Occipital lobe (tissue), 3 donors: ENCODE data around the gene TMEM161B. TPM values are rescaled to one million over a fixed set of nuclear protein-coding genes. Genes with fewer than 3 reads are reported as not detected.
"Not testable (repeated sequence)": the region's sequence is repeated elsewhere in the genome, so short reads cannot be mapped to it uniquely, and the experiment has no call there.

Experiments
- DNase-seq: peaks from one replicate; lab custom pipeline; 2025; lab: John Stamatoyannopoulos, UW
- small RNA-seq: library from RNA; depleted of rRNA; stranded (forward); fragments of <200 nt; gene quantifications from one replicate; pipeline ENCODE3, GENCODE V24; 2014
- total RNA-seq: library from RNA; depleted of rRNA; stranded (reverse); fragments of >200 nt; gene quantifications from one replicate; pipeline ENCODE4 v1.2.3, GENCODE V29; 2014

Gene TMEM161B
- total RNA-seq, 1 donor from 2014 or later = 58.3 TPM

DNA sequence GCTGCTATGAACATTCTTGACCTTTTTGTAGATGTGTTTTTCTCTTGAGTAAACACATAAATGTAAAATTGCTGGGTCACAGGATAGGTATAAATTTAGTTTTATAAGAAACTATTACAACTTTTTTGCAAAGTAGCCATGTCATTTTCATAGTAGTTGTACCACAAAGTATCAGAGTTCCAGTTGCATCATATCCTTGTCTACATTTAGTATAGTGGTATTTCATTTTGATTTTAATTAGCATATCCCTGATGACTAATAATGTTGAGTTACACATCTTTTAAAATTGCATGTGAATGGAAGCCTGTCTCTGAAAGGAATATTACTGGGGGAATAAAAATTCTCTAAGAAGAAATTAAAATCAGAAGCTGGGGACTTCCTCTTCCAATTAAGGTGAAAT, 85.4 kb downstream of the TMEM161B start:
- no peak for DNase-seq

DNA sequence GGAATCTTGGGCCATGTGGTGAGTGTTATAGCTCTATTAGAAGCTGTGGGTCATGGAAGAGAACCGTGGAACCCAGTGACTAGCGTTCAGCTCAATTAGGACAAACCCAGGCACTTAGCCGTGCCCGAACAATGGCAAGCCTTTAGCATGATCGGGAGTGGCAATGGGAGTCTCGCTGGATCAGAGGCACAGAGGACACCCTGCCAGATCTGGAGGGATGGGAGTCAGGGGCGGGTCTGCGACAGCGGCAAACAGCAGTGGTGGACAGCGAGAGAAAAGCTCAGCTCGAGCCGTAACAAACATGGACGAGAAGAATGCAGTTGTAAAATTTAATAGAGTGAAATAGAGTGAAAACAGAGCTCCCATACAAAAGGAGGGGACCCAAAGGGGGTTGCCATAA, 91.2 kb downstream of the TMEM161B start:
- not testable (repeated sequence) for DNase-seq

DNA sequence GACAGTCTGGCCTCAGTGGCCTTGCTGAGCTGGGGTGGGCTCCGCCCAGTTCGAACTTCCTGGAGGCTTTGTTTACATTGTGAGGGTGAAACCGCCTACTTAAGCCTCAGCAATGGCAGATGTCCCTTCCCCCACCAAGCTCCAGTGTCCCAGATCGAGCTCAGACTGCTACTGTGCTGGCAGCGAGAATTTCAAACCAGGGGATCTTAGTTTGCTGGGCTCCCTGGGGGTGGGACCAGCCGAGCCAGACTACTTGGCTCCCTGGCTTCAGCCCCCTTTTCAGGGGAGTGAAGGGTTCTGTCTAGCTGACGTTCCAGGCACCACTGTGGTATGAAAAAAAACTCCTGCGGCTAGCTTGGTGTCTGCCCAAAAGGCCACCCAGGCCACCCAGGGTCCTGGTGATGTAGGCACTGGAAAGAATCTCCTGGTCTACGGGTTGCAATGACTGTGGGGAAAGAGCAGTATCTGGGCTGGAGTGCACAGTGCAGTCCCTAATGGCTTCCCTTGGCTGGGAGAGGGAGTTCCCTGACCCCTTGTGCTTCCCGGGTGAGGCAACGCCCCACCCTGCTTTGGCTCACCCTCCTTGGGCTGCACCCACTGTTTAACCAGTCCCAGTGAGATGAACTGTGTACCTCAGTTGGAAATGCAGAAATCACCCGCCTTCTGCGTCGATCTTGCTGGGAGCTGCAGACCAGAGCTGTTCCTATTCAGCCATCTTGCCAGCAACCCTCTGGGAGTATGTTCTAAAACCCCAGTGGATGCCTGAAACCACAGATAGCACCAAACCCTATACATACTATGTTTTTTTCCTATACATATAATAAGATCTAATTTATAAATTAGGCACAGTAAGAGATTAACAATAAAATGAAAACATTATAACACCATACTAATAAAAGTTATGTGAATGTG, 95.5 kb downstream of the TMEM161B start:
- DNase-seq = no peak

DNA sequence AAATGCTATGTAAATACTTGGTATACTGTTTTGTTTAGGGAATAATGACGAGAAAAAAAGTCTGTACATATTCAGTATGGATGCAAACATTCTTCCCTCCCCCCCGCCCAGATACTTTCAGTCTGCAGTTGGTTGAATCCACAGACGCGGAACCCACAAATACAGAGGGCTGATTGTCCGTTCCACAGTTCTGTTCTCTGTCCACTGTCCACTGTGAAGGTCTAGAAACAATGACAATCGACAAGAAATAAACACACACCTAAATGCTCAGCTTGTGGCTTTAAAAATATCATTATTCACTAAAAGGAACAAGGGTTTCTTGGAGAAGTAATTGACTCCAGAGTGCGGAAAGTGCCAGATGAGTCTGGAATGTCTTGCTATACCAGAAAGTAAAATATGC, 109.1 kb downstream of the TMEM161B start:
- no peak for DNase-seq

DNA sequence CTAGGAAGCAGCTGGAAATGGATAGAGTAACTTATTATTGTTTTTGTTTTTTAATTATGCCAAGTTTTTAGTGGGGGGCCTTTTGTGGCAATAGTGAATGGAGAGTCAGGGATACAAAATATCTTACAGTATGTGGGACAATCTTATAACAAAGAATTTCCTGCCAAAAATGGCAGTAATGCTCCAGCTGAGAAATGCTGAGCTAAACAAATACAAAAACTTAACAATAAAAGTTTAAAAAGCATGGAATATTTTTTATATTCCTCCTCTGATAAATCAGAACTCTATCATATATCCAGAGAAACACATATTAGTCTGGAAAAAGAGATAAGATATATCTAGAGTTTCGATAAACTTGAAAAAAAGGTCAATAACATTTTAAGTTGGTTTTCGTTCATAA, 110.6 kb downstream of the TMEM161B start:
- DNase-seq = no peak

DNA sequence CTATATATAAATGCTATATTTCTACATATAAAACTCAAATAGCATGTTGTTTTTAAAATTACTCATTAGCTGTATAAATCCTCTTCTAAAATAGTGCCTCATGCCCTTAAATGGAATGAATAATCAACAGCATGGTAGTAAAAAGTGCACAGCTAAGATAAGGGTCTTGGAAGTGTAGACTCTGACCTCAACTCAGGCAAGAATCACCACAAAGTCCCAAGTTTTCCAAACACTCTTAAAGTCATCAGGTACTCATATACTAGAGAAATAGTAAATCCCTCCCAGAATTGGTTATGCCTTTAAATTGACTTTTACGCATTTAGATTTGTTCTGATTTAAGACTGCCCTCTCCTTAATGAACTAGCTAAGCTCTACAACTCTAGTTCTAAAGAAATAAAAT, 113.8 kb downstream of the TMEM161B start:
- DNase-seq = no peak

DNA sequence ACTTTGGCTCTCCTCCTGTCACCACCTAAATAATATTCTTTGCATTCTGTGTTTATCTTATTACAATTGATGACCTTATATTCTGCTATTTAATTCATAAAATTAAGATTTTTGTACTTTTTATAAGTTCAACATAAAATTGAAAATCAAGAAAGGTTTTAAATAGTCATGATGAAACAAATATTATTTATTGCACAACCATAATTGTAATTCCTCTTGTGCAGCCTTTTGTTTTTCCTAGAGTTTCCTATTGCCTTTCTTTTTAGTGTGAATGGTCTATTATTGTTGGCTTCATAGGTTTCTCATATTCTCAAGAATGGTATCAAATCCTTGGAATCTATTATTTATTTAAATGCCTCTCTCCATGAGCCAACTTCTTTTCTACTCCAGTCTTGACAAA, 117.9 kb downstream of the TMEM161B start:
- no peak for DNase-seq

DNA sequence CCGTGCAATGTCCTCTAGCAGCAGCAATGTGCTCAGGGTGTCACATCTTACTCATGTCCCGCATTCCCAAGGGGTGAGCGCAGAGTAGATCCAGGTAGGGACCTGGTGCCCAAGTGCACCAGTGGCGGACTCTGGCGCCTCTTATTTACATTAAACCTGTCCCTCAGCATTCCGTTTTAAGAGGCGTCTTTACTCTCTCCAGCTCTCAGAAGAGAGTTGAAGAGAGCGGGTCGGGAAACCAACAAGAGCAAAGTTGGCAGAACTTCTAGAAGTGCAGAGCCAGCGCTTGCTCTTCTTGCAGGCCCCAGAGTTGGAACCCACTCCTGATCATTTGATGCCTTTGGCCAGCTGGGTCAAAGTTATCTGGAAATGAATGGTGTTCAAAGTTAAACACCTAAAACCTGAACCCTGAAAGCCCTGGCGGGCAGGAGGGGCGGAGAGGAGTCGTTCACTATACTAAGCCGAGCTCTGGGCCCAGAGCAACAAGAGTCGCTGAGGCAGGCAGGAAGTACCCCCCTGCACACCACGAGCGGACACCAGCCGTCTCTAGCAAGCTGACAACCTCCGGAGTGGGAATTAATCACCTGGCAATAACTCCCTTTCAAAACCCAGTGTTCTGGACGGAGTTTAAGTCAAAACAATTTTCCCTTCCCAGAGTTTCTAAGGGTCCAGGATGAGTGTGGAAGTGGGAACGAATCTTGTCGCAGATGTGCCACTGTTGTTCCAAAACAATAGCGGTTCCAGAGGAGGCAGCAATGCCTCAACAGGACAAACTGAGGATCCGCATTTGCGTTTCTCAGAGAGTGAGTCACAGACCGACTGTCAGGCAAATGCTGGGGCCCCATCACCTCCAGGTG, 122.8 kb downstream of the TMEM161B start:
- DNase-seq = peak; percentile 12

DNA sequence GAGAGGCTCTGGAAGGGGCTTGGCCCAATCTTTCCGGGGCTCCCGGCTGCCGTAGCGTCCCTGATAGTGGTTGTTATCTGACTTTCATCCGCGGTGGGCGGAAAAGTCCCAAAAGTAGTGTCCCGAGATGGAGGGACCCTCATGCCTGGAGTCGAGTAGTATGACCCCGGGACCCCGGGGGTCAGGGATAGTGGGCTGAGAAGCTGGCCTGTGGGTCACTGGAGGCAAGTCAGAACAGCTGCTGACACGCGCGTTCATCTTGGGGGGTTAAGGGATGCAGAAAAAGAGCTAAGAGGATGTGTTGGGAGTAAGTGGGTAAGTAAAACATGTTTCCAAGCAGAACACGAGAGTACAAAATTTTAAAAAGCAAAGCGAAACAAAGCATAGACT, 123.4 kb downstream of the TMEM161B start:
- no peak for DNase-seq

Small RNA genes lying within 50 kb of the gene (small RNA-seq; reads per million reads assigned to genes)
- not detected for gene RNA5SP187
